ENCODE data around the gene SEMA4C.

Gene SEMA4C

DNA sequence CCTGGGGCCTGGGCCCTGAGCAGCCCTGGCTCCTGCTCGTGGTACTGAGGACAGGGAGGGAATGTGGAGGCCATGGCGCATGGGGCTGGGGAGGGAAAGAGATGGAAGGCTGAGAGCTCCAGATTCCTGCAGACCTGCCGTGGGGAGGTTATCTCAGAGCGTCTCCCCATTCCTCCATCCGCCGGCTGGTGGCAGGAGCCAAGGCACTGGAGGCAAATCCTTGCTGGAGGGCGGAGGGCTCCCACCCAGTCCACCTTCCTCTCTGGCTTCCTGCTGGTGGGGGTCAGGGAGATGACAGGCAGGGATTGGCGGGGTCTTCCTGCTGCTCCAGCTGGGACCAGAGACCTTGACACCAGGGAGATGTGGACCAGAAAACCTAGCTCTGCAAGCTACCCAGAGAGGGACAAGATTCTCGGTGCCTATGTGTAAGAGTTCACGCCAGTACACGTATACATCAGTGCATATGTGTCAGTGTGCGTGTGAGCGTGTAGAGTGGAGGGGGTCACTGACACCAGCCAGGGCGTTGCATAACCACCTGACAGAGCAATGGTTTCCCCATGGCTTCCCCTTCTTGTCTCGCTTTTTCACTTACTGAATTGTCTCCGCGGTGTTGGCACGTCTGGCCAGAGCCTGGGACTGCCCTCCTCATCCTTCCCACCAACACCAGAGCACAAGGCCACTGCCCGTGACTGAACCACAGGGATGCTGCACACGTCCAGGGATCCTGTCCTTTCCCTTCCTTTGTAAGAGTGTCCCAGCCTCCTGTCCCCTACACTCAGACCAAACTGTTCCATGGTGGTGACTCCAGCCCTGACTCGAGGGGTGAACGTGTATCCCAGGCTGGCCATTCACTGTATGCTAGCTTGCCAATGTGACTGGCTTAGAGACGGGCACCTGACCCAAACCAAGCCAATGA lies 15.8 kb upstream of the SEMA4C start:
- TF ChIP-seq, protein P1, sequence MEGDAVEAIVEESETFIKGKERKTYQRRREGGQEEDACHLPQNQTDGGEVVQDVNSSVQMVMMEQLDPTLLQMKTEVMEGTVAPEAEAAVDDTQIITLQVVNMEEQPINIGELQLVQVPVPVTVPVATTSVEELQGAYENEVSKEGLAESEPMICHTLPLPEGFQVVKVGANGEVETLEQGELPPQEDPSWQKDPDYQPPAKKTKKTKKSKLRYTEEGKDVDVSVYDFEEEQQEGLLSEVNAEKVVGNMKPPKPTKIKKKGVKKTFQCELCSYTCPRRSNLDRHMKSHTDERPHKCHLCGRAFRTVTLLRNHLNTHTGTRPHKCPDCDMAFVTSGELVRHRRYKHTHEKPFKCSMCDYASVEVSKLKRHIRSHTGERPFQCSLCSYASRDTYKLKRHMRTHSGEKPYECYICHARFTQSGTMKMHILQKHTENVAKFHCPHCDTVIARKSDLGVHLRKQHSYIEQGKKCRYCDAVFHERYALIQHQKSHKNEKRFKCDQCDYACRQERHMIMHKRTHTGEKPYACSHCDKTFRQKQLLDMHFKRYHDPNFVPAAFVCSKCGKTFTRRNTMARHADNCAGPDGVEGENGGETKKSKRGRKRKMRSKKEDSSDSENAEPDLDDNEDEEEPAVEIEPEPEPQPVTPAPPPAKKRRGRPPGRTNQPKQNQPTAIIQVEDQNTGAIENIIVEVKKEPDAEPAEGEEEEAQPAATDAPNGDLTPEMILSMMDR (IDR thresholded peaks at IDR 0.05; ENCODE audit: borderline replicate concordance, control extremely low read depth, extremely low read depth, insufficient read depth, missing control alignments) = no peak
- in situ Hi-C loops (cut with MboI; ENCODE audit: low sequenced_read_pairs, unreplicated experiment) = no loop called here

DNA sequence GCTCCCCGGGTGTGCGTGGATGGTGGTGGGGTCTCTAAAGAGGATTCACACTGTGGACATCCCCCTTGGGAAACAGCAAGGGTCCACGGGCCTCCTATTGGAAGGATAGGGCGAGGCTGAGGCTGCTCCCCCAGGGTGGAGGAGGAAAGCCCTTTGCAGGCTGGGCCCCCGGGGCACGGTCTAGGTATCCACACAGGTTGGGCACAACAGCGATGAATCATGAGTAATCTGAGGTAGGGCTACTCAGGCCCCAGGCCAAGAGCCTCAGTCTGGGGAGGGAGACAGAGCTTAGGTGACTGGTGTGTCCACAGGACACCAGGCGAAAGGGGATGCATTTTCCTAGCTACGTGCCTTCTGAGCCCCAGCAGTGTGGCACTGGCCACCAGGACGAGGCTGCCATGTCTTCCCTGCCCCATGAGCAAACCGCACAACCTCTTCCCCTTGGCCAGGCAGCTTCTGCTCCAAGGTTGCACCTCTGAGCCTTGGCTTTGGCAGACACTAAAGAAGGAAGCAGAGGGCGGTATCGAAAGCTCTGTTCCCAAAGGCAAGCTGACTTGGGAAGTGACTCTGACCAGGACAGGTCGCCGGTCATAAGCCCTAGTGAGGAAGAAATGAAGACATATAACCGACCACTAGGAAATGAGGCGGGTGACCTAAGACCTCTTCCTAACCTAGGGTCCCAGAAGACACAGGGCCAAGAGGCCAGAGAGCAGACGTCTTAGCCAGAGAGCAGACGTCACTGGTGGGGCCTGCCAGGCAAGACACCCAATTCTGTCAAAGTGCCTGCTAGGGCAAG lies 14.6 kb upstream of the SEMA4C start:
- TF ChIP-seq, protein P1 (IDR thresholded peaks at IDR 0.05; ENCODE audit: borderline replicate concordance, control extremely low read depth, extremely low read depth, insufficient read depth, missing control alignments) = no peak
- in situ Hi-C loops (cut with MboI; ENCODE audit: low sequenced_read_pairs, unreplicated experiment) = no loop called here
- DNase-seq (ENCODE audit: low spot score) = no peak

More for the DNA sequence above, 15.8 kb upstream of the SEMA4C start:
- DNase-seq (ENCODE audit: low spot score) = no peak

DNA sequence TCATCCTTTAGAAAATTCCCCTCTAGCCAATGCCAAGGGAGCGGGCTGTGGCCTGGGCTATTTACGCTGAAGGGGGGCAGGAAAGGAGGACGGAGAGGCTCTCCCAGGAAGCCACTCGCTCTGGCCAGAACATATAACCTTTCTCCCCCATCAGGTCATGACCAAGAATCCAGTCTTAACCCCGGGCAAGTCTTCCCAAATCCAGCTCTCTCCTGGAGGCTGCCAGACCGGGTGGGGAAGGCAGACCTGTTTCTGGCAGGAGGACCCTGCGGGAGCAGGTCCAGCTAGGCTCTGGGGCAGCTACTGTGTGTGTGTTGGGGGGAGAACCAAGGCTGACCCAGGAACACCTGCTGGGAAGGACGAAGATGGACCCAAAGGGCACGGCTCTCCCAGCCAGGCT lies 13.4 kb upstream of the SEMA4C start:
- in situ Hi-C loops (cut with MboI; ENCODE audit: low sequenced_read_pairs, unreplicated experiment) = no loop called here
- TF ChIP-seq, protein P1 (IDR thresholded peaks at IDR 0.05; ENCODE audit: borderline replicate concordance, control extremely low read depth, extremely low read depth, insufficient read depth, missing control alignments) = no peak

DNA sequence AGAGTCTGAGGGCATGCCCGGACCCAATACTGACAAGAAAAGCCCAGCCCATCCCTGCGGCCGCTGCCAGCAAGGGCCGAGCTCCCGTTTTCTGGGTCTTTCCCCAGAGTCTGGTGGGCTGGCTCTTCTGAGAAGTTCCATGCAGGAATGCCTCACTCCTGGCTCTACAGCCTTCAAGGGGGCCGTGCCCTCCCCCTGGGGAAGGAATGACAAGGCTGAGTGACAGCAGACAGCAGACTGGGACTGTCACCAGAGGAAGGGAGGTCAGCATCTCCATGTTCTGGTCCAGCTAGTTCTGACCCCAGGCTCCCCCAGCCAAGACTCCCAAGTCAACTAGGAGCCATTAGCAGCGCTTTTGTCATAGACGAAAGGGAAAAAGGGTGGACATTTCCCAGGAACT lies 13.0 kb upstream of the SEMA4C start:
- in situ Hi-C loops (cut with MboI; ENCODE audit: low sequenced_read_pairs, unreplicated experiment) = no loop called here
- no peak for DNase-seq (ENCODE audit: low spot score)
- TF ChIP-seq, protein P1 (IDR thresholded peaks at IDR 0.05; ENCODE audit: borderline replicate concordance, control extremely low read depth, extremely low read depth, insufficient read depth, missing control alignments) = no peak

More for the DNA sequence above, 13.4 kb upstream of the SEMA4C start:
- DNase-seq (ENCODE audit: low spot score) = no peak

DNA sequence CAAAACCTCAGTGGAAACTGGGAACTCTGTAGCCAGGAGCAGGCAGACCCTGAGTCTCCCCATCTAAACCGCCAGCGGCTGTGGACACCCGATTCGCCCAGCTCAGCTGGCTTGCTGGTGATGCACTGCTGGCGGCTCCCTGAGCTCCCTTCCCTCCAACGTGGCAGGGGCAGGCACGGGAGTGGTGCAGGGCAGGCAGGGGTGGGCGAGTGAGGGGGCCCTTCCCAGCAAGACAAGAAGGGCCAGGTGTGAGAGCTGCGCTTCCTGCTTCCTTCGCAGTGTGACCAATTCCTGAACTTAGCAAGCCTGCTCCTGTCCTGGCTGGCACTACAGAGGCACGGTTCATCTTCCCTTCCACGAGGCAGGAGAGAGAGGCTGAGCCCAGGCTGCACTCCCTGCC lies 12.3 kb upstream of the SEMA4C start:
- no peak for DNase-seq (ENCODE audit: low spot score)
- in situ Hi-C loops (cut with MboI; ENCODE audit: low sequenced_read_pairs, unreplicated experiment) = no loop called here
- TF ChIP-seq, protein P1 (IDR thresholded peaks at IDR 0.05; ENCODE audit: borderline replicate concordance, control extremely low read depth, extremely low read depth, insufficient read depth, missing control alignments) = no peak

DNA sequence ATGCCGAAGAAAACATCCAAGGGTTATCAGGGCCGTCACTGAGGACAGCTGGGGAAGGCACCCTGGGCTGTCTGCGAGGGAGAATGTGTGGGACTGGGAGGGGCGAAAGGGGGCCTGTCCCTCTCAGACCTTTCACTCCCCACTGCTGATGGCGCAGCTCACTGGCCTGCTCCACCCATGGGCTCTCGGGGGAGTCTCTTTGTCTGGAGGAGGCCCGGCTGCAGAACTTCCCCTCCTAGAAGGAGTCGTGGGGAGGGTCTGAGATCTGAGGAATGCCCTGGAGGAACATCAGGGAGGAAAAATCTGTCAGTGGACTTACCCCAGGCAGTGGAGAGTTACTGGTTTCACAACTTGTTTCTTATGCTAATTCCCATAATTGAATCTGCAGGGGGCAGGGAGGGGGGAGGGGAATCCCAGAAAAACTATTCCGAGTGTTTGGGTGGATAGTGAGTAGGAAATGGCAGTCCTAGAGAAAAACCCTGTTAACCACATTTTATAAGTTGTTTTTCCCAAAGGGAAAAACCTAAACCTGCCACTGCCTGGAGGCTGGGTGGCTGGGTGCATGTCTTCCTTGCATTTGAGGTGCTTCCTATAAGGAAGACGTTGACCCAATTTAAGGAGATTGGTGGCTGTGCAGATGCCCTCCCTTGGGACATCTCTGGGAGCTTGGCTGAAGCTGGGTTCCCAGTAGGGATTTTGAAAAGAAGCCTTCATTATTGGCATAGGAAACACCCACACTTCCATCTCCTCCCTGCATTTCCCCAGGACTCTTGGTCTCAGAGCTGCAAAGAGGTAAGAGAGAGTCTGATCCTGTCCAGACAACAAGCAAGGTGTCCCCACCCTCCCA lies 11.7 kb upstream of the SEMA4C start:
- DNase-seq (ENCODE audit: low spot score) = no peak
- TF ChIP-seq, protein P1 (IDR thresholded peaks at IDR 0.05; ENCODE audit: borderline replicate concordance, control extremely low read depth, extremely low read depth, insufficient read depth, missing control alignments) = no peak
- in situ Hi-C loops (cut with MboI; ENCODE audit: low sequenced_read_pairs, unreplicated experiment) = no loop called here
